NCI-H345 (cell line): ENCODE results near the gene QDPR.
"Not testable (repeated sequence)": the region's sequence is repeated elsewhere in the genome, so short reads cannot be mapped to it uniquely, and the experiment has no call there.

Experiments
- DNase-seq: peaks from one replicate; lab custom pipeline; 2025; lab: John Stamatoyannopoulos, UW

The QDPR gene

DNA sequence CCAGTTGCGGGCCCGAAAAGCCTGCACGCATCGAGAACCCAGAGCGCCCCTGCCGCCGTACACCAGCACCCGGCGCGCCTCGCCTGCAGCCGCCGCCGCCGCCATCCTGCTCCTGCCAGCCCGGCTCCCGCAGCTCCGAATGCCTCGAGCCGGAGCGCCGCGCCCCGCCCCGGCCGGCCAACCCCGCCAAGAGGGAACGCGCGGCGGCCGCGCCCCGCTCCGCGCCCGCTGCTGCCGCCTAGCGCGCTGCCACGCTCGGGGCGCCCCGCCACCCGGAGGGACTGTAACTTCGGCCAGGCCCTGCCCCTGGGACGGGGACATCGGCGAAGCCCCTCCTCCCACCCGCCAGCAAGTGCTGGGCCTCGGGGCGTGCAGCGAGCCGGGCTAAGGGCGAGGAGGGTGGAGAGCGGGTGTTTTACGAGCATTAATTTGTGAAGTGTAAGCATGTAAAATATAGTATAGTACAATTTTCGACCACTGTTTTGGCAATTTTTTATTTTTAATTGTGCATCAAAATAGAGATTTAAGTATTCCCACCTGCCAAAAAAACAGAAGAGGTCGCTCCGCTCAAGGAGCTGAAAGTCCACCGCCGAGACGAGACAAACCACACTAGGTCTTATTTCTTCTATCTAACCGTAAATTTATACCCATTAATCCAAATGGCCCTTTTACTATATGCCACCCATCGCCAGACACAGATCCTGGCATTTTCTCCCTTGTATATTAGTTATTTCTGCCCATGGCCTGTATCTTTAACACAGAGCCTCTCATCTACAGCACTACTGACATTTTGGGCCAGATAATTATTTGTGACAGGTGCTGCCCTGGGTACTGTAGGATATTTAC is at the start of gene QDPR:
QDPR (minus strand) TSS at position 141 of the 846 bp plus-strand sequence; CDS start at position 105, 36 bp downstream.
- peak; percentile 46 for DNase-seq

DNA sequence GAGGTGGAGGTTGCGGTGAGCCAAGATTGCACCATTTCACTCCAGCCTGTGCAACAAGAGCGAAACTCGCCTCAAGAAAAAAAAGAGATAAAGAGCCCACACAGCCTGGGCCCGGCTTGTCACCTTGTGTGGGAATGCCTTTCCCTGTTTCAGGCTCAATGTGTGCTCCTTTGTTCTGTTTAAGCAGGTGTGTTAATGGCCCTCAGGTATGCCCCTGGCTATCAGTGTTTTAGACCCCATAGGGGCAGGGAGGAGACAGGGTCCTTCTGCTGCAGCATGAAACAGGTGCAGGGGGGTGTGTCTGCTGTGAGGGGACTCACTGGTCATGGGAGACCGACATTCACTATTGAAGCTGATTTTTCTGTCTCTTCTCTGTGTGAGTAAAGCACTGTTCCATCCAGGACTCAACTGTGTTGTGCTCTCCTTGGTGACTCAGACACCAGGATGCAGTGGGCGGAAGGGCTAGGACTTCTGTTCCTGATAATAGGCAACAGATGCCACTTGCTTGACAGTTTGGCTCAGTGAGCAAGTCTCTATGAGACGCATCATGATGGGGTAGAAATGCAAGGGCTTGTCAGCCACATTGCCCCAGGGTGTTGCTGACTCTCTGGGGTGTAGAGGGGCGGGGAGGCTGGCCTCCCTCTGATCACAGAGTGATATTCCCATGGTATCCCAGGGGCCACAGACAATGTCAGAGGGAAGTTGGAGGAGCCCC is 49.5 kb upstream of the QDPR start:
- no peak for DNase-seq

DNA sequence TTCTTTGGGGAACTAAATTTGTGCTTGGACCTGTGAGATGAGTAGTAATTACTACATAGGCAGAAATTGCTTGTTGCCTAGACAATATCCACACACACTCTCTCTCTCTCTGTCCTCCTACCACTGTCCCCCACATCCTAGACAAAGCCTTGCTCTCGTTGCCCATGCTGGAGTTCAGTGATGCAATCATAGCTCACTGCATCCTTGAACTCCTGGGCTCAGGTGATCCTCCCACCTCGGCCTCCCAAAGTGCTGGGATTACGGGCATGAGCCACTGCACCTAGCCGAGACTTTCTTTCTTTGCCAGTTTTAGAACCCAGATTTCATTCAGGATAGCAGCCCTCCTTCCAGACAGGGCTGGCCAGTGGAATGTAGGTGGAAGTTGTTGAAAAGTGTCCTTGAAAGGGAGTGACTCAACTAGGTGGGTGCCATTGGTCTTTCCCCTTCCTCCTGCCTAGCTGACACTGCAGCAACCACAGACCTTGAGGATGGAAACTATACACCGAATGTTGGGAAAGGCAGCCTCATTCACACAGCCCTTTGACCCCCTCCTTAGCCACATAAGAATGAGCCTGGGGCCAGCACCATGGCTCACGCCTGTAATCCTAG is 48.3 kb upstream of the QDPR start:
- DNase-seq: no peak

DNA sequence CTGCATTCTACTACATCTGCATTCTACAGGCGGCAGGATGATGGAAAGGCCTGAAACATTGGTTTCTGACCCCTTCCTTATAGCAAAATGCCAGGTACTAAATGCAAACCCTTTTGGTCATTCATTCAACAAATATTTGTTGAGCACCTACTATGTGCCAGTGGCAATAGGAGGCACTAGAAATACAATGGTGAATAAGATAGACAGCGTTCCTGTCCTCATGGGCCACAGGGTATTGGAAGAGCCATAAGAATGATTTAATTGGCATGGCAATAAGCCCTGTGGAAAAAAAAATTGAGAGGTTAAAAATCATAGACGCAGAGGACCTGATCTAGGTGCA is 47.8 kb upstream of the QDPR start:
- DNase-seq: no peak

DNA sequence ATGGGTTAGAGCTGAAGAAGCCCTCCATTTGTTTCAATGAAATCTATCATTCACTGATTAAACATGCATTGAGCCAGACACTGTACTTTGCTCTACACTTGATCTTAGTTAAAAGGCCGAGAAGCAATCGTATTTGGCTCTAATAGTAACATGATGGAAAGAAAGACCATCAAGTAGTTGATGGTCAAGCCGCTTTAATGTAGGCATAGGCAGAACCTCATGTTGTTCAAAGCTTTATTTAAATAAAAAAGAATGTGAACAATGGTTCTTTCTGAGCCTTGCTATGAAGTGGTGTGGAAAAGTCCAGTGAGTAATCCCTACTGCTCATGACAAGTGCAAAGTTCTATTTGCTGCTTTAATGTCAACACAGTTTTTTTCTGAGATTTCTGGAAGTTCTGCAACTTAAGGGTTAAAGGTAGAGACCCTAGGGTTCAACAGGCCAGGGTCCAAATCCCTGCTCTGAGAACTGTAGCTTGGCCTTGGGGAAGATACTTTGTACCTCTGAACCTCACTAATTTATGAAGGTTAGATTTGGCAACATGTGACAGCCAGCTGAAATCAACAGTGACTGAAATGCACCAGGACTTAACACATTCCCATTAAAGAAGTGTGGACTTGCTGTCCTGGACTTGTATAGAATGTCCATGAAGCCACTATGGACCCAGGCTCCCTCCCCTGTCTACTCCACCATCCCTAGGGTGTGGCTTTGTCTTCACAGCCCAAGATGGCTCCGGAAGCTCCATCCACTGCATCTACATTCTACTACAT is 47.2 kb upstream of the QDPR start:
- DNase-seq: no peak

DNA sequence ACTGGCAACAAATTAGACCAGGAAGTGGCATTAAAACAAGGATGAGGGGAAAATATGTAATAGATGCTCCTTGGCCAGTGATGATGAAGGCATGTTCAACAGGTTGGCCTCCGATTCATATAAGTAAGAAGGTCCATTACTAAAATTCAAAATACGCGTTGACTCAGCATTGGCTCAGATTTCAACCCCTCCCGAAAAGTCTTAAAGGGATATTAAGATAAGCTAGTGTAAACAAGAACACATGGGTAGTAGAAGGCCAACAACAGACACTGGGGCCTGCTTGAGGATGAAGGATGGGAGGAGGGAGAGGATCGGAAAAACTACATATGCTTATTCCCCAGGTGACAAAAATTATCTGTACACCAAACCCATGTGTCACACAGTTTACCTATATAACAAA is 46.0 kb upstream of the QDPR start:
- DNase-seq: no peak

DNA sequence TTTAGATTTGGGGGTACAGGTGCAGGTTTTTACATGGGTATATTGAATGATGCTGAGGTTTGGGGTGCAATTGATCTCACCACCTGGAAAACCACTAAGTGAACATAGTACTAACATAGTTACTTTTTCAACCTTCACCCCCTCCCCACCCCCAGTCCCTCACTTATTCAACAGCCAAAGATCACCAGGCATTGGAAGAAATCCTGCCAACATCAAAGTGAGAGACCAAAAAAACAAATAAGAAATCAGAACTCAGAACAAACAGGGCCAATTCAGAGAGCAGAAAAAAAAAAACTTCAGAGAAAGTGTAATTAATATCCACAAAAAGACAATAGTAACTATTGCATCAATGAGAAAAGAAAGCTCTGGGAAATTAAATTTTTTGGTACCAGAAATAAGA is 44.6 kb upstream of the QDPR start:
- no peak for DNase-seq

DNA sequence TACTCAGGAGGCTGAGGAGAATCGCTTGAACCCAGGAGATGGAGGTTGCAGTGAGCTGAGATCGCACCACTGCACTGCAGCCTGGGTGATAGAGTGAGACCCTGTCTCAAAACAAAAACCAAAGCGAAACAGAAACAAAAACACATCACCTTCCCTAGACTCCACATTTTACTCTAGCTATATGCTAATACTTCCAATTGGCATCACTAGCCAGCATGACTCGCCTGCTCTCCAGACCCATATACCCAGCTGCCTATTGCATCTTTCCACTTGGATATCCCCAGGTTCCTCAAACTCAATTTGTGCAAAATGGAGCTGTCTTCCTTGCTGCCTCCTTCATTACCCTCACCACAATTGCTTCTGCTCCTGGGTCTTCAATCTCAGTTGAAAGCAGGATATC is 42.7 kb upstream of the QDPR start:
- DNase-seq: no peak

DNA sequence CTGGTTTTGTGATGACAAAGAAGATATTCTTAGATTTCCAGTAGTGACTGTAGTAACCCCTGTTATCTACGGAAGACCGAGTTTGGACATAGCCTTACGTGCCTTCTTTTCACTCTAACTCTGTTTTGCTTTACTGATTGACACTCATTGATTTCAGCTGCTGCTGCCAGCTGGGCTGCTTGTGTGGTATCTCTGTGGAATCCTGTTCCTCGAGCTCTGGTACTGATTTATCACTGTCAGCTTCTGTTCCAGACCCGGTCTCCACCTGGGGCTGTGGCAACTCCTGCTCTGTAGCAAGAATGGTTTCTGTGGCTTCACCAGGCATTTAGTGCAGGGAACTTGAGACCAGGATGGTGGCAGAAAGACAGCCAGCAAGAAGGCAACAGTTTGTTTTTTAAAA is 40.5 kb upstream of the QDPR start:
- DNase-seq: no peak

DNA sequence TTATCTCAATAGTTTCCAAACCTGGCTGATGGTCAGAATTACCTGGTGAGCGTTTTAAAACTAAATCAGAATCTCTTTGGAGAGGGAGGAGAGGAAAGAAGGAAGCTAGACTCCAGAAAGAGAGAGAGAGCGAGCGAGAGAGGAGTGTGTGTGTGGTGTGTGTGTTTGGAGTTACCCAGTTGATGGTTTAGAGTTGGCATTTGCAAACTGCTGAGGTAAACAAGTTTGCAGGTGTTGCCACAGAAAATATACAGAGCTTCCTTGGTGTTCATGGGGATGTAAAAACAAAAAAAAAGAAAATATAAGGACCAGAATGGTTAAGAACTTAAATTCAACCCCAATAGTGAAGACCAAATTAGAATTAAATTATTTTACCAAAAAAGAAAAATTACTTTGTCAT is 38.7 kb upstream of the QDPR start:
- no peak for DNase-seq

DNA sequence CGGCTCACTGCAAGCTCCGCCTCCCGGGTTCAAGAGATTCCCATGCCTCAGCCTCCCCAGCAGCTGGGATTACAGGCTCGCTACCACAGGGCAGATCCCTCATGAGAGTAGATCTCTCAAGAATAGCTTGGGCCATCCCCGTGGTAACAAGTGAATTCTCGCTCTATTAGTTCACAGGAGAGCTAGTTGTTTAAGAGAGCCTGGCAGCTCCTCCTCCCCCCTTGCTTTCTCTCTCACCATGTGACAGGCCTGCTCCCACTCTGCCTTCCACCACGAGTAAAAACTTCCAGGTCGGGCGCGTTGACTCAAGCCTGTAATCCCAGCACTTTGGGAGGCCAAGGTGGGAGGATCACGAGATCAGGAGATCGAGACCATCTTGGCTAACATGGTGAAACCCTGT is 34.8 kb upstream of the QDPR start:
- no peak for DNase-seq

DNA sequence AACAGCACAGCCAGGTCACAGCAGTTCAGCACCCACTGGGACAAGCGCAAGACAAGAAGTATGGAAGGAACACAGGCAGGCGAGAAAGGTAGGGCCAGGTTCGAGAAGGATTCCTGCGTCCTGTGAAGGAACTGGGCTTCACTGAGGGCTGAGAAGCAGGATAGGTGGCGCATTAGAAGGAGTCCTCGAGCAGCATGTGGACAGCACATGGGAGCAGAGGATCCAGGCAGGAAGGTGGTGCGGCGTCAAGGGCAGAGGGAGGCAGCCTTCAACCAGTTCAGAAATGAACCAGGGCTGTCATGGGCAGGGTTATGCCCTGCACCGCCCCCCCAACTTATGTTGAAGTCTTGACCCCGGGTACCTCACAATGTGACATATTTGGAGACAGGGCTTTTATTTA is 34.3 kb upstream of the QDPR start:
- DNase-seq: no peak

DNA sequence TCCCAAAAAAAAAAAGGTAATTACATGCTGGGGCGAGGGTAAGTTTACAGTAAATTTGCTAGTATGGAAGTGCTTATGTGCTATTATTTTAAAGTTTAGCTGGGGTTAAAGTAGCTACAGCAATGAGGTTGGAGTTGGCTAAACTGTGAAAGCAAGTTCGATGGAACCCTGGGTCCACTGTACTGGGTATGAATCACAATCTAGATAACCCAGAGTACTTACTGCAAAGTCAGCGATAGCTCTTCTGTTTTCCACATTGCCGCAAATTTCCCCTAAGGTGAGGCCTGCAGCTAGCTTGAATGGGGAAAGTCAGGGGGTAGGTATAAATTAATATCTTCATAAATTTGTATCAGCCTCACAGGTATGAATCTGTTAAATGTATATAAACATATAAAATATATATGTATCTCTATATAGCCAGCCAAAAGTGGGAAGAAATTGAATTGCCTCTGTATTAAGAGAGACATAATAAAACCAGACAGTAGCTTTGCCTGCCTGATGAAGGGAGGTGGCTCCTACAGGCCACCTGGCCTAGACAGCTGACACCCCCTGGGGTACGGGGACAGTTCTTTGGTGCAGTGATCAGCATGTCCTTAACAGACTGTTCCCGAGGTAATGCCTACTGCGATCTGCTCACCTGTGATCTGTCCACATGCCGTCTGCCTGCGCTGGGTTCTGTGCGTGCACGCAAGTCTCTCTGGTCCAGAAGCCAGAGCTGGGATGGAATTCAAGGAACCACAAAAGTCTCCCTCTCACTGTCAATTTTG is 33.7 kb upstream of the QDPR start:
- DNase-seq: peak; percentile 10

DNA sequence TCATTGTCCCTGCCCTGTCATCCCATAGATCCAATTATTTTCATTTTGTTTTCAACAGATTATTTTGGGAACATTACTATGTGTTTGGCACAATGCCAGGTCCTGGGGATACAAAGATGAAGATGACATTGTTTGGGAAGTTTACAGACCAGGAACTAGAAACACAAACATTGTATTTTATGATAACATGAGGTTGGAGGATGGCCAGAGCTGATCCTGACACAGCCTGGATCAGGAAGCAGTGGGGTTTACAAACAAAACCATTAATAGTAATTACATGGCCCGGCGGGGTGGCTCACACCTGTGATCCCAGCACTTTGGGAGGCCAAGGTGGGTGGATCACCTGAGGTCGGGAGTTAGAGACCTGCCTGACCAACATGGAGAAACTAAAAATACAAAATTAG is 32.9 kb upstream of the QDPR start:
- DNase-seq: peak; percentile 44

DNA sequence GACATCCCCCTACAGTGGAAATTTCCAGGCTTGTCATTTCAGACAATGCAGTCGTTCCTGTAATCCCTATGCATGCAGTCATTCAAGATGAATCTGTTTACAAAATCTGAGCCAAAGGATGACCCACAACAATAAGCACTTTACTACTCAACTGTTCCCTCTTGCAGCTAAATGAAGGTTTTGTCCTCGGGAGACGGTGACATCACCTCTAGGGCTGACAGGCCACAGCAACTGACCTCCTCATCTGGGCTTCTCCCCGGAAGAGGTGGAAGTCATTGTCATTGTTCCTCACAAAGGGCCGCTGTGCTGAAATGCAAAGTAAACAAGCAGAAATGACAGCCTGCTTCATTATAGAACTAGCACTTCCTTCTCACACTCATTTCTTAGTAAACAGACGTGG is 32.3 kb upstream of the QDPR start:
- peak; percentile 64 for DNase-seq

DNA sequence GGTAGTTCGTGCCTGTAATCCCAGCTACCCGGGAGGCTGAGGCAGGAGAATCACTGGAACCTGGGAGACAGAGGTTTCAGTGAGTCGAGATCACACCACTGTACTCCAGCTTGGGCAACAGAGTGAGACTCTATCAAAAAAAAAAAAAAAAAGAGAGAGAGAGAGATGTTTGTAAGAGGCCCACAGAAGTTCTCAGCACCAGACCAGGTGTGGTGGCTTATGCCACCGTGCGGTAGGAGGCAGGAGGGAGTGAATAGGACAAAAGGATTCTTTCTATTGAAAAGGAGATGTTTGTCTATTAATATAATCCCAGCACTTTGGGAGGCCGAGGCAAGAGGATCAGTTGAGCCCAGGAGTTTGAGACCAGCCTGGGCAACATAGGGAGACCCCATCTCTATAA is 25.2 kb upstream of the QDPR start:
- not testable (repeated sequence) for DNase-seq

DNA sequence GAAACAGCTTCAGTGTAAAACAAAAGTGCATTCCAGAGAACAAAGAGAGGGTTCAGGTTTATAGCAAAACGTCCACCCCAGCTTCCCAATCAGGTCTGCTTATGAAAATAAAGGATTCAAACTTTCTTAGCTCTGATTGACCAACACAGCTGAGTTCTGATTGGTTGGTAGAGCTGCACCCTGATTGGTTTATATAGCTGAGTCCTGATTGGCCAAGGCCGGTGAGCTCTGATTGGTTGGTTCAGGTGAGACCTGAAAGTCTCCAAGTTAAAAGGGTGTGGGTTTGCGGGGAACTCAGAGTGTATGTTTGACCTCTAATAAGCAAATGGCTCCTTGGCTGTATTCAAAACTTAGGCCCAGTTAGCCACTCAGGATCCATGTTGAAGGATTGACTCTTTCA is 24.0 kb upstream of the QDPR start:
- DNase-seq: no peak

DNA sequence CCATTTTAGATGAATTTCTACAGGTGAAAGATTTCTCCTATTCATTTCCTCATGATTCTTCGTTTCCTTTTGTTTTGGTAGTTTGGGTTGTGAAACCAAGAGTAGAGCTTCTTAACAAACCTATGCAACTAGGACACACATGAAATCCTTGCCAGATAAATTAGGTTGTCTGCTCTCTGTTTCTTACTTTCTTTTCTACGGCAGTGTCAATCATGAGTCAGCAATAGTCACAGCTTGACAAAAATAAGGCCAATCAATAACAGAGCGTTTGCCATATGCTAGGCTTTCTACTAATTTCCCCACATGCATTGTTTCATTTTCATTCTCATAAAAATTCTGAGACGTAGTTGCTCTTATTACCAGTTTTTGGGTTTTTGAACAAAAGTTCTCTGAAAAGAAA is 23.4 kb upstream of the QDPR start:
- no peak for DNase-seq

DNA sequence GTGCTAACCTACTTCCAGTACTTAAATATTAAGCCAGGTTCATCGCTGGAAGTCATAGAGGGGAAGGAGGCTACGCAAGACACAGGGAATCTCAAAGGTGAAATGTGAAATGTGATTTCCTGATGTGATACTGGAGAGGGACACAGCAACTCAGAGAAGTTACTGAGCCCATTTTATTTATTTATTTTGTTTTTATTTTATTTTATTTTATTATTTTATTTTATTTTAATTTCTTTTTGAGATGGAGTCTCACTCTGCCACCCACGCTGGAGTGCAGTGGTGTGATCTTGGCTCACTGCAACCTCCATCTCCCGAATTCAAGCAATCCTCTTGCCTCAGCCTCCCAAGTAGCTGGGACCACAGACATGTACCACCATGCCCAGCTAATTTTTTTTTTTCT is 22.8 kb upstream of the QDPR start:
- DNase-seq: no peak

DNA sequence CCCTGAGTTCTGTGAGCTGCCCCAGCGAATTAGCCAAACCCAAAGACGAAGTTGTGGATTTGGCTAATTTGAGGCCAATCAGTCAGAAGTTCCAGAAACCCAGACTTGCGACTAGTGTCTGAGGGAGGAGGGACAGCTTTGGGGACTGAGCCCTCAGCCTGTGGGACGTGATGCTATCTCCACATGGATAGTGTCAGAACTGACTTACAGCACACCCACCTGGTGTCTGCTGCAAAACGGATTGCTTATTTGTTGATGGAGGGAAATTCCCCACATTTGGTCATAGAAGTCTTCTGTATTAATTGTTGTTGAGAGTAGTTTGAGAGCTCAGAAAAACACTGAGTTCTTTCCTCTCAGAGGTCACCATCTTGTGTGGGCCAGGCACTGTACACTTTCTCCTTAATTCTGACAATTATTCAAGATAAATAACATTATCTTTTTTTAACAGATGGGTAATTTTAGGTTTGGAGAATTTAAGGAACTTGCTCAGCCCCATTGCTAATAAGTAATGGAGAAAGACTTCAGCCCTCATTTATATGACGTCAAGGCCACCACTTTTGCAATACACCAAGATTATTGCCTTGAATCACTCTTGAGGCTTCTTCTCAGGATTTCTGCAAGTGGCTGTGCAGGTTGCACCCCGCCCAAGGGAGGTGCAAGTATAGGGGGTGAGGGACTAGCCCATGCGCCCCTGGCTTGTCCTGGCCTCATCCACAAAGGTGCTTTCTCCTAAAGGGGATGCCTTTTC is 19.8 kb upstream of the QDPR start:
- DNase-seq: no peak

DNA sequence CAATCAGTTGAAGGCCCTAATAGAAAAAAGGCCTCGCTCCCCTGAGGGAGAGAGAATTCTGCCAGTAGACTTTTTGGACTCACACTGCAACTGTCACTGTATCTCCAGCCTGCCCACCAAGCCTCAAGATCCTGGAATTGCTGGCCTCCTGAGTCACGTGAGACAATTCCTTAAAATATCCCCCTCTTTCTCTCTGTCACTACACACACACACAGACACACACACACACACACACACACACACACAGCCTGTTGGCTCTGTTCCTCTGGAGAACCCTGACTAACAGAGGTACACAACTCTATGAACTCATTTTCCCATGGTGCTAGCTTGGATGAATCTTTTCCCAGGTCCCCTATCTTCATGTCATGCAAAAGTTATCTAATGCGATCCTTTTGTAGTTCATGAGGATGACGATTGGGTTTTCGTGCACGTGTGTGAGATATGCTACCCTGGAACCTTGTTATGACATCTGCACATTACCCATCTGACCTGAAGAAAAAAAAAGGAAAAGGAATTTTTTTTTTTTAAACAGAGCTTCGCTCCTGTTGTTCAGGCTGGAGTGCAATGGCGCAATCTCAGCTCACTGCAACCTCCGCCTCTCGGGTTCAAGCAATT is 16.8 kb upstream of the QDPR start:
- DNase-seq: no peak
